NCI-H1092 (cell line): Measurements from ENCODE around the gene MARCHF3.
"Not testable (repeated sequence)": the region's sequence is repeated elsewhere in the genome, so short reads cannot be mapped to it uniquely, and the experiment has no call there.

Experiments used
- DNase-seq: peaks from one replicate; lab custom pipeline; 2025; lab: John Stamatoyannopoulos, UW

Gene MARCHF3

GRCh38 chr5:127030259-127031146 lies at the start of gene MARCHF3:
MARCHF3 (minus strand) TSS chr5:127030558; CDS start chr5:126918171, 112,387 bp downstream.
- peak; percentile 84 for DNase-seq

- no peak for DNase-seq
Observed at GRCh38 chr5:127079994-127080491, 49.7 kb upstream of the MARCHF3 start.

GRCh38 chr5:127077366-127077765 lies 47.0 kb upstream of the MARCHF3 start:
- DNase-seq = no peak

GRCh38 chr5:127076315-127077129 lies 46.2 kb upstream of the MARCHF3 start:
- DNase-seq = no peak

- no peak for DNase-seq
Observed at GRCh38 chr5:127074466-127074865, 44.1 kb upstream of the MARCHF3 start.

- peak; percentile 52 for DNase-seq
Observed at GRCh38 chr5:127072861-127073846, 42.8 kb upstream of the MARCHF3 start, which contains the start of gene C5orf63. C5orf63 (minus strand) TSS chr5:127073502; CDS start chr5:127058995, 14,507 bp downstream.

GRCh38 chr5:127070243-127070642 lies 39.9 kb upstream of the MARCHF3 start:
- no peak for DNase-seq

GRCh38 chr5:127068493-127069214 lies 38.3 kb upstream of the MARCHF3 start:
- no peak for DNase-seq

- no peak for DNase-seq
Observed at GRCh38 chr5:127066721-127067120, 36.4 kb upstream of the MARCHF3 start.

GRCh38 chr5:127064253-127064840 lies 34.0 kb upstream of the MARCHF3 start:
- DNase-seq = no peak

- no peak for DNase-seq
Observed at GRCh38 chr5:127063257-127063913, 33.0 kb upstream of the MARCHF3 start.

- no peak for DNase-seq
Observed at GRCh38 chr5:127061956-127062355, 31.6 kb upstream of the MARCHF3 start.

GRCh38 chr5:127061537-127061936 lies 31.2 kb upstream of the MARCHF3 start:
- DNase-seq = no peak

GRCh38 chr5:127060470-127060985 lies 30.2 kb upstream of the MARCHF3 start:
- DNase-seq = no peak

- DNase-seq = no peak
Observed at GRCh38 chr5:127056896-127057295, 26.5 kb upstream of the MARCHF3 start.

GRCh38 chr5:127055880-127056653 lies 25.7 kb upstream of the MARCHF3 start:
- no peak for DNase-seq

GRCh38 chr5:127053551-127053950 lies 23.2 kb upstream of the MARCHF3 start:
- DNase-seq = not testable (repeated sequence)

GRCh38 chr5:127053049-127053448 lies 22.7 kb upstream of the MARCHF3 start:
- no peak for DNase-seq

GRCh38 chr5:127051591-127051990 lies 21.2 kb upstream of the MARCHF3 start:
- no peak for DNase-seq
